Transverse colon (tissue), 4 donors: ENCODE measurements around the gene GSK3B.

Experiments
- POLR2A ChIP-seq: fragments of 450-650 bp; IDR thresholded peaks from one replicate; pipeline ENCODE4 v1.6.1; 2016; ENCODE audit warnings: antibody characterized with exemption, mild to moderate bottlenecking, moderate library complexity
- POLR2AphosphoS5 ChIP-seq, 3 donors: sonication (generic); formaldehyde crosslinking; IDR thresholded peaks; one replicate each; pipeline ENCODE4 v1.6.1; 2016; ENCODE audit warnings: antibody characterized with exemption in 3 of 3
- TF ChIP-seq, protein P1 (sequence below), 5 experiments: fragments of 200-600 bp in 3 of 5; fragments of 450-650 bp in 2 of 5; sonication (generic) in 3 of 5; IDR thresholded peaks; 1 replicate in 2 of 5; 2 replicates in 3 of 5; pipeline ENCODE4 v1.5.1; 2016 to 2017; ENCODE audit warnings: antibody characterized with exemption in 5 of 5, inconsistent platforms in 3 of 5, mild to moderate bottlenecking in 2 of 5, moderate library complexity in 1 of 5

- TF ChIP-seq, protein P1, sequence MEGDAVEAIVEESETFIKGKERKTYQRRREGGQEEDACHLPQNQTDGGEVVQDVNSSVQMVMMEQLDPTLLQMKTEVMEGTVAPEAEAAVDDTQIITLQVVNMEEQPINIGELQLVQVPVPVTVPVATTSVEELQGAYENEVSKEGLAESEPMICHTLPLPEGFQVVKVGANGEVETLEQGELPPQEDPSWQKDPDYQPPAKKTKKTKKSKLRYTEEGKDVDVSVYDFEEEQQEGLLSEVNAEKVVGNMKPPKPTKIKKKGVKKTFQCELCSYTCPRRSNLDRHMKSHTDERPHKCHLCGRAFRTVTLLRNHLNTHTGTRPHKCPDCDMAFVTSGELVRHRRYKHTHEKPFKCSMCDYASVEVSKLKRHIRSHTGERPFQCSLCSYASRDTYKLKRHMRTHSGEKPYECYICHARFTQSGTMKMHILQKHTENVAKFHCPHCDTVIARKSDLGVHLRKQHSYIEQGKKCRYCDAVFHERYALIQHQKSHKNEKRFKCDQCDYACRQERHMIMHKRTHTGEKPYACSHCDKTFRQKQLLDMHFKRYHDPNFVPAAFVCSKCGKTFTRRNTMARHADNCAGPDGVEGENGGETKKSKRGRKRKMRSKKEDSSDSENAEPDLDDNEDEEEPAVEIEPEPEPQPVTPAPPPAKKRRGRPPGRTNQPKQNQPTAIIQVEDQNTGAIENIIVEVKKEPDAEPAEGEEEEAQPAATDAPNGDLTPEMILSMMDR (IDR thresholded peaks at IDR 0.05): no peak
- no peak for TF ChIP-seq POLR2A
- no peak for TF ChIP-seq POLR2AphosphoS5 (IDR thresholded peaks at IDR 0.05)
These were observed 70.1 kb downstream of the GSK3B start for GRCh38 chr3:120024103-120024502.
